AG09319 (cell line): ENCODE measurements around the gene GSTK1.
"Not testable (repeated sequence)": the region's sequence is repeated elsewhere in the genome, so short reads cannot be mapped to it uniquely, and the experiment has no call there.

Source experiments
- DNase-seq: peaks from one replicate; pipeline ENCODE4 v3.0.0-alpha.2; 2010; ENCODE audit warnings: low read depth; ENCODE audit errors: extremely low read depth
- CTCF ChIP-seq: IDR thresholded peaks from 2 replicates; pipeline ENCODE4 v1.5.1; 2011; ENCODE audit warnings: low read depth, mild to moderate bottlenecking, inconsistent platforms, low read length, moderate library complexity

Gene GSTK1

GRCh38 chr7:143257501-143257900 is 5.7 kb upstream of the GSTK1 start:
- no peak for DNase-seq
- no peak for TF ChIP-seq CTCF

GRCh38 chr7:143258831-143259230 is 4.4 kb upstream of the GSTK1 start:
- TF ChIP-seq CTCF = no peak
- no peak for DNase-seq

- no peak for TF ChIP-seq CTCF
- DNase-seq = no peak
Measured at GRCh38 chr7:143259765-143260164, 3.5 kb upstream of the GSTK1 start.

- no peak for DNase-seq
- no peak for TF ChIP-seq CTCF
Measured at GRCh38 chr7:143261901-143262300, 1.3 kb upstream of the GSTK1 start.

- not testable (repeated sequence) for DNase-seq
Measured at GRCh38 chr7:143264196-143264568, 941 bp downstream of the GSTK1 start.

- no peak for DNase-seq
- no peak for TF ChIP-seq CTCF
Measured at GRCh38 chr7:143265017-143265693, 1.9 kb downstream of the GSTK1 start.

- no peak for TF ChIP-seq CTCF
- DNase-seq = no peak
Measured at GRCh38 chr7:143269251-143269650, 6.0 kb downstream of the GSTK1 start.

GRCh38 chr7:143271240-143271639 is 8.0 kb downstream of the GSTK1 start:
- no peak for TF ChIP-seq CTCF
- DNase-seq = no peak
